CD1c-positive myeloid dendritic cell (primary cell): ENCODE results near the gene SAE1.
A peak's percentile ranks its signal among the peaks of the same experiment; 100 is the strongest.

Experiments used
- DNase-seq: peaks from one replicate; pipeline ENCODE4 v3.0.0-alpha.2; 2016; ENCODE audit errors: extremely low spot score

Gene SAE1

GRCh38 chr19:47158879-47159503 lies 28.4 kb downstream of the SAE1 start:
- peak; percentile 11 for DNase-seq

- DNase-seq, result no peak
These were observed 31.3 kb downstream of the SAE1 start for GRCh38 chr19:47161876-47162489.

- no peak for DNase-seq
These were observed 37.4 kb downstream of the SAE1 start for GRCh38 chr19:47168065-47168464.

DNA sequence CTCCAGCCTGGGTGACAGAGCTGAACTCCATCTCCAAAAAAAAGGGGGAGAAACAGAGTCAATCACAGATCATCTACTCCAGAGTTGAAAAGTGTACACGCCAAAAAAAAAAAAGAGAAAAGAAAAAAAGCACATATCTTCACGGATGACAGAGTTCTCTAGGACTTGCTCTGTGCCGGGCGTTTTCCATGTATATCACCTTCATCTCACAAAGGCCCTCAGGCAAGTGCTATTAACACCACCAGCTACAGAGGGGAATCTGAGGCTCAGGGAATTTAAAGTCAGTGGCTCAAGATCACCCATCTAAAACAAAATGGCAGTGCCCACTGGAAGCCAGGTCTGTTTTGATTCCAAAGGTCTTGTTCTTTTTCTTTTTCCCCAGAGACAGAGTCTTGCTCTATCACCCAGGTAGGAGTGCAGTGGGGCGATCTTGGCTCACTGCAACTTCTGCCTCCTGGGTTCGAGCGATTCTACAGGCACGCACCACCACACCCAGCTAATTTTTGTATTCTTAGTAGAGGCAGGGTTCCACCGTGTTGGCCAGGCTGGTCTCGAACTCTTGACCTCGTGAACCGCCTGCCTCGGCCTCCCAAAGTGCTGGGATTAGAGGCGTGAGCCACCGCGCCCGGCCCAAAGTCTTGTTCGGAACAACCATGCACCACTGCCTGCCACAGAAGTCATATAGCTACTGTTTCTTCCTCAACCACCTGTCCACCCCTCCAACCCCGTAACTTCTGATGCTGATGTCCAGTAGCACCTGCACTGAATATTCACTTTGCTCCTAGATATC lies 42.2 kb downstream of the SAE1 start:
- no peak for DNase-seq

DNA sequence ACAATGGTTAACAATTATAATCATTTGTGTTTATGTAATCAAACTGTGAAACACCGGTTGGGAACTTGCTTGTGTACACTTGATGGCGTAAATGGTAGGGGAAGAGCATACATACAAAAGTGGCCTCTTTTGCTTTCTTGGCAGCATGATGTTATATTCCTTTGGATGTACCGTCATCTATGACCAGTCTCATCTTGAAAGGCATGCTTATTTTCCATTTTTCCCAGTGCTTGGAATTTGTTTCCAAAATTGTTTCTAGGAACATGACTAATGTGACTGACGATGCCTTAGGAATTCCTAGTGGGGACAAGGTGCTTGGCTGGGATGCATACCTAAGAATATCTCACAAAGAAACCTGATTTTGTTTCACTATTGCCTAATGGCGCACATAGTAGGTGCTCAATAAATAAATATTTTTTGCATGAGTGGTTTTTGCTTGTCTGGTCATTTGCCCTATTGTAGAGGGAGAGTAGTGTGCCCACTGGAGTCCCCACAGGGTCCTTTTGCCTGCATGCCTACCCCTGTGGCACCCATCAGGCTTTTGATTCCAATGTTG lies 45.5 kb downstream of the SAE1 start:
- DNase-seq, result no peak

- no peak for DNase-seq
These were observed 46.0 kb downstream of the SAE1 start for GRCh38 chr19:47176627-47177090.

GRCh38 chr19:47179653-47180310 lies 49.1 kb downstream of the SAE1 start:
- no peak for DNase-seq

- no peak for DNase-seq
These were observed 53.0 kb downstream of the SAE1 start for GRCh38 chr19:47183601-47184000.

GRCh38 chr19:47186446-47187334 lies 56.1 kb downstream of the SAE1 start:
- peak; percentile 47 for DNase-seq

- no peak for DNase-seq
These were observed 56.7 kb downstream of the SAE1 start for GRCh38 chr19:47187335-47187655.

GRCh38 chr19:47187797-47188196 lies 57.2 kb downstream of the SAE1 start:
- no peak for DNase-seq

- no peak for DNase-seq
These were observed 57.9 kb downstream of the SAE1 start for GRCh38 chr19:47188507-47189033.

DNA sequence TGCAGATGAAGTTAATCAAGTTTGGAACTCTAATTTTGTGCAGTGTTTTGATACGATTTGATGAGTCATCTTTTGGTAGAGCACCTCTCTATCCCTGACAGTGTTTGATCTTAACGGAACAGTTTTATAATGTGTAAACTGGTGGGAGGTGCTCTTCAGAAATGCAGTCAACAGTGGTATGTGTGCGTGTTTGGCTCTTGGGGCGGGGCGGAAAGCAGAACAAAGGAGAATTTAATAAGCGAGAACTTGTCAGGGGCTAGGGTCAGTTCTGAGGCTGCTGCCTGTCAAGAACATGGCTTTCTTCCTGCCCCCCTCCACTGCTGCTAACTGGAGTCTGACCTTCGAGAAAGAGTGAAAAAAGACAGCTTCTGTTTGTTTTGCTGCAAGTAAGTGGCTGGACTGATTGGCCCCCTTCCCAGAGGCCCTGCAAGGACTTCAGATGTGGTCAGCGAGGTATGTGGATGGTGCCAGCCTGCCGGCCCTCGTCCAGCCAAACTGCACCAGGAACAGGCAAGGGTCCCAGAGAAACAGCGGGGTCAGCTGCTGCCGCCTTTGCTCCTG lies 59.6 kb downstream of the SAE1 start:
- DNase-seq, result no peak

- no peak for DNase-seq
These were observed 64.8 kb downstream of the SAE1 start for GRCh38 chr19:47195434-47195833.

- DNase-seq, result no peak
These were observed 66.5 kb downstream of the SAE1 start for GRCh38 chr19:47197141-47197540.

DNA sequence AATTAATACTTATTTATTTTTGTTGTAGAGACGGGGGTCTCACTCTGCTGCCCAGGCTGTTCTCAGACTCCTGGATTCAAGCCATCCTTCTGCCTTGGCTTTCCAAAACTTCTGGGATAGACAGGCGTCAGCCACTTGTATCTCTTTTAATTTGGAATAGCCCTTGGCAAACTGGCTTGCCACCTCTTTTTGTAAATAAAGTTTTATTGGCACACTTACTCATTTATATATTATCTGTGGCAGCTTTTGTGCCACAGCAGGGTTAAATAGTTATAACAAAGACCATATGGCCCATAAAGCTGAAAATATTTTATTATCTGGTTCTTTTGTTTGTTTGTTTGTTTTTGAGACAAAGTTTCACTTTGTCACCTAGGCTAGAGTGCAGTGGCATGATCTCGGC lies 69.9 kb downstream of the SAE1 start:
- no peak for DNase-seq

GRCh38 chr19:47203254-47203653 lies 72.6 kb downstream of the SAE1 start:
- DNase-seq, result no peak

GRCh38 chr19:47209319-47210179 lies 78.9 kb downstream of the SAE1 start:
- DNase-seq, result no peak

GRCh38 chr19:47210180-47210490 lies 79.5 kb downstream of the SAE1 start:
- no peak for DNase-seq
